H9 (cell line): Measurements from ENCODE around the gene ST3GAL5. TPM values are rescaled to one million over a fixed set of nuclear protein-coding genes. Genes with fewer than 3 reads are reported as not detected.

Experiments used
- DNase-seq: peaks from one replicate; pipeline ENCODE4 v3.0.0-alpha.2; 2017
- H2AFZ ChIP-seq: one replicate; pipeline ENCODE4 v1.6.1; 2013; ENCODE audit warnings: mild to moderate bottlenecking, low read length, control low read depth, moderate library complexity
- H2AK5ac ChIP-seq: 2 replicates; pipeline ENCODE4 v1.6.1; 2013; ENCODE audit warnings: low read length, control low read depth, mixed read lengths; ENCODE audit not compliant: insufficient read length
- H2BK120ac ChIP-seq: one replicate; pipeline ENCODE4 v1.6.1; 2013; ENCODE audit warnings: low read depth, mild to moderate bottlenecking, low read length, control low read depth, inconsistent platforms; ENCODE audit not compliant: poor library complexity, severe bottlenecking
- H2BK12ac ChIP-seq: 2 replicates; pipeline ENCODE4 v1.6.1; 2013; ENCODE audit warnings: low read length, control low read depth, mixed read lengths, low read depth; ENCODE audit not compliant: insufficient read length
- H2BK15ac ChIP-seq: 2 replicates; pipeline ENCODE4 v1.6.1; 2013; ENCODE audit warnings: low read depth, low read length, control low read depth
- H2BK20ac ChIP-seq: one replicate; pipeline ENCODE4 v1.6.1; 2013; ENCODE audit warnings: low read depth, mild to moderate bottlenecking, low read length, control low read depth, inconsistent platforms; ENCODE audit not compliant: poor library complexity, severe bottlenecking
- H2BK5ac ChIP-seq: 2 replicates; pipeline ENCODE4 v1.6.1; 2013; ENCODE audit warnings: low read length, control low read depth, mixed read lengths; ENCODE audit not compliant: insufficient read length
- H3K14ac ChIP-seq: 2 replicates; pipeline ENCODE4 v1.6.1; 2013; ENCODE audit warnings: low read length, control low read depth; ENCODE audit not compliant: insufficient read depth
- H3K18ac ChIP-seq: 2 replicates; pipeline ENCODE4 v1.6.1; 2013; ENCODE audit warnings: low read depth, mild to moderate bottlenecking, mixed read lengths, low read length, control low read depth; ENCODE audit not compliant: insufficient read length
- H3K23ac ChIP-seq: 2 replicates; pipeline ENCODE4 v1.6.1; 2013; ENCODE audit warnings: low read length, control low read depth, mixed read lengths, low read depth; ENCODE audit not compliant: insufficient read length
- H3K23me2 ChIP-seq: 2 replicates; pipeline ENCODE4 v1.6.1; 2013; ENCODE audit warnings: low read depth, mild to moderate bottlenecking, mixed read lengths, low read length, control low read depth; ENCODE audit not compliant: insufficient read length, poor library complexity, severe bottlenecking
- H3K27ac ChIP-seq: 2 replicates; pipeline ENCODE4 v1.5.1; 2013; ENCODE audit warnings: low read length, control low read depth, mixed read lengths, low read depth; ENCODE audit not compliant: insufficient read length
- H3K27me3 ChIP-seq: 2 replicates; pipeline ENCODE4 v1.6.1; 2013; ENCODE audit warnings: low read length, control low read depth, inconsistent platforms; ENCODE audit not compliant: insufficient read depth
- H3K4ac ChIP-seq: 2 replicates; pipeline ENCODE4 v1.6.1; 2013; ENCODE audit warnings: low read depth, mild to moderate bottlenecking, control low read depth, inconsistent platforms, low read length, moderate library complexity
- H3K4me1 ChIP-seq: 2 replicates; pipeline ENCODE4 v1.6.1; 2013; ENCODE audit warnings: low read length, control low read depth, inconsistent platforms; ENCODE audit not compliant: insufficient read depth
- H3K4me2 ChIP-seq: 2 replicates; pipeline ENCODE4 v1.6.1; 2013; ENCODE audit warnings: low read length, control low read depth, mixed read lengths; ENCODE audit not compliant: insufficient read length, insufficient read depth
- H3K56ac ChIP-seq: 2 replicates; pipeline ENCODE4 v1.6.1; 2013; ENCODE audit warnings: low read depth, mild to moderate bottlenecking, mixed read lengths, low read length, control low read depth; ENCODE audit not compliant: insufficient read length
- H3K79me1 ChIP-seq: 2 replicates; pipeline ENCODE4 v1.6.1; 2013; ENCODE audit warnings: low read depth, mild to moderate bottlenecking, moderate library complexity, low read length, control low read depth, inconsistent platforms; ENCODE audit not compliant: insufficient read depth, poor library complexity, severe bottlenecking
- H3K79me2 ChIP-seq: 2 replicates; pipeline ENCODE4 v1.6.1; 2013; ENCODE audit warnings: low read length, control low read depth, inconsistent platforms; ENCODE audit not compliant: insufficient read depth
- H3K9ac ChIP-seq: 2 replicates; pipeline ENCODE4 v1.6.1; 2013; ENCODE audit warnings: low read length, control low read depth, mixed read lengths; ENCODE audit not compliant: insufficient read length; ENCODE audit errors: extremely low read depth
- H3K9me3 ChIP-seq: one replicate; pipeline ENCODE4 v1.6.1; 2013; ENCODE audit warnings: low read depth, low read length, inconsistent platforms; ENCODE audit not compliant: control insufficient read depth
- H3T11ph ChIP-seq: one replicate; pipeline ENCODE4 v1.6.1; 2013; ENCODE audit warnings: mild to moderate bottlenecking, low read length, control low read depth, inconsistent platforms
- H4K20me1 ChIP-seq: one replicate; pipeline ENCODE4 v1.6.1; 2013; ENCODE audit not compliant: control insufficient read depth, insufficient read length, insufficient read depth
- H4K5ac ChIP-seq: 2 replicates; pipeline ENCODE4 v1.6.1; 2013; ENCODE audit warnings: low read depth, mild to moderate bottlenecking, mixed read lengths, low read length, control low read depth; ENCODE audit not compliant: insufficient read length
- H4K8ac ChIP-seq: replicated peaks from 2 replicates; pipeline ENCODE4 v1.6.1; 2013; ENCODE audit warnings: low read length, control low read depth, mixed read lengths, low read depth; ENCODE audit not compliant: insufficient read length
- H4K91ac ChIP-seq: 2 replicates; pipeline ENCODE4 v1.6.1; 2013; ENCODE audit warnings: low read depth, mild to moderate bottlenecking, moderate library complexity, mixed read lengths, low read length, control low read depth; ENCODE audit not compliant: insufficient read length
- H3K27ac Mint-ChIP-seq, 3 experiments: 2 replicates in 2 of 3; 3 replicates in 1 of 3; pipeline ENCODE4 v1.8.0; 2020 to 2021; ENCODE audit warnings: mixed read lengths in 3 of 3, mild to moderate bottlenecking in 1 of 3, moderate library complexity in 1 of 3
- H3K27me3 Mint-ChIP-seq: 2 replicates; pipeline ENCODE4 v1.8.0; 2021; ENCODE audit warnings: low read depth, mild to moderate bottlenecking, moderate library complexity, mixed read lengths
- H3K36me3 Mint-ChIP-seq, 3 experiments: 2 replicates in 2 of 3; 3 replicates in 1 of 3; pipeline ENCODE4 v1.8.0; 2020 to 2021; ENCODE audit warnings: low read depth in 3 of 3, mixed read lengths in 3 of 3; ENCODE audit not compliant: insufficient read depth in 1 of 3
- H3K4me1 Mint-ChIP-seq, 2 experiments: 2 replicates each; pipeline ENCODE4 v1.8.0; 2020; ENCODE audit warnings: mixed read lengths in 2 of 2
- H3K4me3 Mint-ChIP-seq, 2 experiments: 2 replicates in 1 of 2; 3 replicates in 1 of 2; pipeline ENCODE4 v1.8.0; 2020 to 2021; ENCODE audit warnings: mild to moderate bottlenecking in 2 of 2, mixed read lengths in 2 of 2, moderate library complexity in 1 of 2
- H3K9me3 Mint-ChIP-seq, 2 experiments: 2 replicates in 1 of 2; 3 replicates in 1 of 2; pipeline ENCODE4 v1.8.0; 2020; ENCODE audit warnings: mild to moderate bottlenecking in 2 of 2, mixed read lengths in 2 of 2, moderate library complexity in 1 of 2
- CTCF ChIP-seq: fragments of 200-600 bp; sonication (generic); conservative IDR thresholded peaks from 3 replicates; pipeline ENCODE4 v1.8.0; 2021; ENCODE audit warnings: antibody characterized with exemption, mild to moderate bottlenecking
- WGBS: extraction: QIAGEN DNeasy Blood & Tissue Kit; methylation state at CpG from one replicate; pipeline ENCODE4 v1.1.7; 2013; ENCODE audit warnings: missing lambda C conversion rate, low lambda C conversion rate, mixed read lengths; ENCODE audit not compliant: insufficient read length; ENCODE audit errors: extremely low coverage; 5-methylcytosine and 5-hydroxymethylcytosine counted together
- total RNA-seq: library from RNA; stranded (reverse); gene quantifications from 2 replicates; pipeline ENCODE4 v1.2.1, GENCODE V29; 2021

ST3GAL5 gene
- total RNA-seq, 1 experiment from 2014 or later, result 3.3 TPM

GRCh38 chr2:85858841-85859240 lies 29.9 kb downstream of the ST3GAL5 start:
- H2BK120ac ChIP-seq, result no peak overlapping the region
- H3K27me3 Mint-ChIP-seq, result no peaks in the 10 kb centered on the region; the same call in 1 of the 2 replicates
- TF ChIP-seq CTCF, result no peak
- no peak overlapping the region for H3K4ac ChIP-seq
- no peak overlapping the region for H2BK5ac ChIP-seq
- H4K20me1 ChIP-seq, result no peaks in the 10 kb centered on the region
- H3K18ac ChIP-seq, result no peak overlapping the region
- no peak overlapping the region for H4K91ac ChIP-seq
- no peak overlapping the region for H3K4me3 Mint-ChIP-seq
- H3K27ac ChIP-seq, result no peak overlapping the region
- peak overlapping the region in 1 of 3 experiments; percentile 27; a peak in 2 of 7 replicates for H3K27ac Mint-ChIP-seq
- no peak overlapping the region for H2AK5ac ChIP-seq
- no peak overlapping the region for H3K56ac ChIP-seq
- H3K27me3 ChIP-seq, result no peaks in the 10 kb centered on the region
- H2BK15ac ChIP-seq, result no peak overlapping the region
- no peak overlapping the region for H3T11ph ChIP-seq
- H3K23ac ChIP-seq, result no peak overlapping the region
- no peaks in the 10 kb centered on the region for H3K4me1 ChIP-seq
- no peaks in the 10 kb centered on the region for H3K23me2 ChIP-seq
- no peak for DNase-seq
- H3K79me1 ChIP-seq, result no peaks in the 10 kb centered on the region
- no peaks in the 10 kb centered on the region; a peak in 1 of 4 replicates for H3K4me1 Mint-ChIP-seq
- no peak overlapping the region for H2BK20ac ChIP-seq
- WGBS, result no CpG with 5 or more reads among the region's 3 CpGs
- no peak overlapping the region for H4K8ac ChIP-seq
- no peak overlapping the region for H4K5ac ChIP-seq
- no peak overlapping the region for H2AFZ ChIP-seq
- H2BK12ac ChIP-seq, result no peak overlapping the region
- no peaks in the 10 kb centered on the region for H3K36me3 Mint-ChIP-seq
- H3K14ac ChIP-seq, result no peak overlapping the region
- H3K9ac ChIP-seq, result no peak overlapping the region
- H3K79me2 ChIP-seq, result no peaks in the 10 kb centered on the region
- no peaks in the 10 kb centered on the region for H3K9me3 ChIP-seq
- no peak overlapping the region for H3K4me2 ChIP-seq
- H3K9me3 Mint-ChIP-seq, result no peaks in the 10 kb centered on the region
